Panc1 (cell line): ENCODE data around the gene EAF1.

ENCODE experiments used
- CTCF ChIP-seq: fragments of 450-650 bp; IDR thresholded peaks from 2 replicates; pipeline ENCODE4 v1.5.1; 2017; ENCODE audit warnings: mild to moderate bottlenecking
- POLR2AphosphoS5 ChIP-seq: IDR thresholded peaks from 2 replicates; pipeline ENCODE4 v1.6.1; 2012; ENCODE audit warnings: mild to moderate bottlenecking, low read depth, low read length, moderate library complexity
- REST ChIP-seq, 2 experiments: IDR thresholded peaks; 2 replicates each; pipeline ENCODE4 v1.6.1; 2011 to 2012; ENCODE audit warnings: low read depth in 2 of 2, control low read depth in 1 of 2, low read length in 1 of 2, mild to moderate bottlenecking in 1 of 2, moderate library complexity in 1 of 2; ENCODE audit not compliant: insufficient read depth in 1 of 2

DNA sequence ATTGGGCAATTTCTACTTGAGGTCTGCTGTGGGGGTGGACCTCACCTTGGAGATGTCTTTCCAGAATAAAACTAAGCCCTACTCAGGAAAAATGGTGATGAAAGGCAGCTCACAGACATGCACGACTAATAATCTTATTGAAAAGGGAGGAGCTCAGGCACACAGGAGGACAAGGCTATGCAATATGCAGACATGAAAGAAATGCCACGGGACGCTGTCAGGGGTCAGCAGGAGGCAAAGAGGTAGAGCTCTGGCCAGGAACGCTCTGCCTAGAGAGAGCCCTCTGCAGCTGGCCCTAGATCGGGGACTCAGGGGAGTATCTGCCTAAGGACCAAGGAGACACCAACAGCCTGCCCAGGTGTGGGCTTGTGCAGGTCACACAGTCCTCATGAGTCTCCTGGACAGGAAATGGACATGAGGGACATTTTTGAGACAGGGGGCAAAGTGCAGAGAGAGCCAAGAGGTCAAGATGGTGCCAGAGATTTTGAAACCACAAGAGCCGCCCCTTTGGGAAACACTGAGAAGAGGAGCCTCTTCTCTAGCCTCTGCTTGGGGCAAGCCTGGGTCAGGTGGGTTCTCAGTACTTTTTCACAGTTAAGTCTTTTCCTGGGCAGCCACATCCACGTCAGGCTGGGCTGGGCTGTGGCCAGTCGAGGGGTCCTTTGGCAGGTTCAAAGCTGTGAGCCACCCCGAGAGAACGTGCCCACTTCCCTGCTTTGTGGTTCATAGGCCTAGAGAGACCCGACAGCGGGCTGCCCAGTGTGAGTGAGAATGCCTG lies 23.2 kb downstream of the EAF1 start:
- TF ChIP-seq POLR2AphosphoS5 (no peak), CTCF (no peak), REST (IDR thresholded peaks at IDR 0.05; ENCODE audit: insufficient read depth in 1 of 2, low read depth in 2 of 2, low read length in 1 of 2) (no peak)
